A673 (cell line): ENCODE results near the gene SLC6A12.

Experiments used
- EZH2 ChIP-seq: fragments of 200-600 bp; sonication (generic); IDR thresholded peaks from 2 replicates; pipeline ENCODE4 v1.6.1; 2017; ENCODE audit warnings: borderline replicate concordance, low read depth, mild to moderate bottlenecking, mixed read lengths, antibody characterized with exemption, low read length; ENCODE audit not compliant: poor library complexity, severe bottlenecking
- TF ChIP-seq, protein P1 (sequence below): fragments of 300-800, 200-600 bp; sonication (generic); conservative IDR thresholded peaks from 2 replicates; pipeline ENCODE4 v1.5.1; 2017; ENCODE audit warnings: low read depth, mild to moderate bottlenecking, antibody characterized with exemption, low read length, moderate library complexity, mixed read lengths

DNA sequence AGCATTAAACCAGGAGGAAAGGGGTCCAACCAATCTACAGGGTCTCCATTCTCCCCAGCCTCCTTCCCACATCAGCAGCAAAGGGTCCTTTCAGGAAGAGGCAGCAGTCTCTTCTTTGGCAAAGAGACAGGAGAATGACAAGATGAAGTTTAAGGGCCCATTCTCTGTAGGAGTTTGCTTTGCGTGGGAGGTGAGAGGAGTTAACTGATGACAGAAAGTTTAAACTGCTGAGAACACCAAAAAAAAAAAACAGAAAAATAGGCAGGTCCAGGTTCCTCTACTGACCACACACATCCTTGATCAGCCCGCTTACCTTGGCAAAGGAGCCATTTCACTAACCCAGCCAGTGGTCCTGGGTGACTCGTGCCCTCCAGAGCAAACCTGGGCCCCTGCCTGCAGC lies 43.0 kb upstream of the SLC6A12 start:
- TF ChIP-seq, protein P1, sequence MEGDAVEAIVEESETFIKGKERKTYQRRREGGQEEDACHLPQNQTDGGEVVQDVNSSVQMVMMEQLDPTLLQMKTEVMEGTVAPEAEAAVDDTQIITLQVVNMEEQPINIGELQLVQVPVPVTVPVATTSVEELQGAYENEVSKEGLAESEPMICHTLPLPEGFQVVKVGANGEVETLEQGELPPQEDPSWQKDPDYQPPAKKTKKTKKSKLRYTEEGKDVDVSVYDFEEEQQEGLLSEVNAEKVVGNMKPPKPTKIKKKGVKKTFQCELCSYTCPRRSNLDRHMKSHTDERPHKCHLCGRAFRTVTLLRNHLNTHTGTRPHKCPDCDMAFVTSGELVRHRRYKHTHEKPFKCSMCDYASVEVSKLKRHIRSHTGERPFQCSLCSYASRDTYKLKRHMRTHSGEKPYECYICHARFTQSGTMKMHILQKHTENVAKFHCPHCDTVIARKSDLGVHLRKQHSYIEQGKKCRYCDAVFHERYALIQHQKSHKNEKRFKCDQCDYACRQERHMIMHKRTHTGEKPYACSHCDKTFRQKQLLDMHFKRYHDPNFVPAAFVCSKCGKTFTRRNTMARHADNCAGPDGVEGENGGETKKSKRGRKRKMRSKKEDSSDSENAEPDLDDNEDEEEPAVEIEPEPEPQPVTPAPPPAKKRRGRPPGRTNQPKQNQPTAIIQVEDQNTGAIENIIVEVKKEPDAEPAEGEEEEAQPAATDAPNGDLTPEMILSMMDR, result no peak
- no peak for TF ChIP-seq EZH2
